Measurements from ENCODE around the gene DEPDC5.

GRCh38 chr22:31897842-31898805 lies 144.3 kb downstream of the DEPDC5 start:
- TF ChIP-seq EZH2 (IDR thresholded peaks at IDR 0.05) (no peak), POLR2AphosphoS5 (IDR thresholded peaks at IDR 0.05; ENCODE audit: borderline replicate concordance, low read depth, low read length) (no peak)

All from SK-N-MC (cell line).